Middle frontal gyrus (tissue), 1 donor: ENCODE measurements around the gene ZNF469.
"Not testable (repeated sequence)": the region's sequence is repeated elsewhere in the genome, so short reads cannot be mapped to it uniquely, and the experiment has no call there.

Experiments used
- DNase-seq: peaks from one replicate; pipeline ENCODE4 v3.0.0-alpha.2; 2015; ENCODE audit warnings: low spot score; ENCODE audit errors: extremely low spot score

The ZNF469 gene

DNA sequence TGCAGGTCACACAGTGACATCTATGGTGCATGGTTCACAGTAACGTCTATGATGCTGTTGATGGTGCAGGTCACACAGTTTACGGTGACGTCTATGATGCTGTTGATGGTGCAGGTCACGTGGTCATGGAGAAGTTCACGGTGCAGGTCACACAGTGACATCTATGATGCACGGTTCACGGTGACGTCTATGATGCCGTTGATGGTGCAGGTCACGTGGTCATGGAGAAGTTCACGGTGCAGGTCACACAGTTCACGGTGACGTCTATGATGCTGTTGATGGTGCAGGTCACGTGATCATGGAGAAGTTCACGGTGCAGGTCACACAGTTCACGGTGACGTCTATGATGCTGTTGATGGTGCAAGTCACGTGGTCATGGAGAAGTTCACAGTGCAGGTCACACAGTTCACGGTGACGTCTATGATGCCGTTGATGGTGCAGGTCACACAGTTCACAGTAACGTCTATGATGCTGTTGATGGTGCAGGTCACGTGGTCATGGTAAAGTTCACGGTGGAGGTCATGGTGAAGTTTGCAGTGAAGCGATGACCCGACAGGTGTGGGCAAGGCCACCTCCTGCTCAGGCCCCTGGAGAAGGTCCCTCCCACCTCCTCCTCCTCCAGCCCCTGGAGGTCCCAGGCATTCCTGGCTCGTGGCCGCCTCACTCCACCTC lies 27.7 kb downstream of the ZNF469 start:
- DNase-seq, result not testable (repeated sequence)

- DNase-seq, result no peak
Observed at GRCh38 chr16:88411951-88412576, 29.3 kb downstream of the ZNF469 start.

DNA sequence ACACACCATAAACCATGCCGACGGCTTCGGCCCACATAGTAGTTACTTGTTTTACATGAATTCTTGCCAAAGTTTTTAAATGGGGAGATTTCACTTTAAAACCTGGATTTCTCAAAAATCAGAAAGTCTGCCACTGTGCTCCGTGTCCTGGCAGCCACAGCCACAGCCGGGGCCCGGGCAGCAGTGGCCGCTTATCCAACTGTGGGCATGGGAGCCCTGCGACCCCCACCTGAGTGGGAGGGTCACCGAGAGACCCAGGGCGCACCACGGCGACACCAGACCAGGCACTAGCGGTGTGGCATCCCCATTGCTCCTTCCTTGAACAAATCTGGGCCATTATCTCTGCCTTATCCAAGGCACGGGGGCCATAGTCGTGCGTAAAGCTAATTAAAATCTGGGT lies 30.0 kb downstream of the ZNF469 start:
- DNase-seq, result no peak

- DNase-seq, result no peak
Observed at GRCh38 chr16:88413231-88413630, 30.5 kb downstream of the ZNF469 start.

- no peak for DNase-seq
Observed at GRCh38 chr16:88413631-88414030, 30.9 kb downstream of the ZNF469 start.

DNA sequence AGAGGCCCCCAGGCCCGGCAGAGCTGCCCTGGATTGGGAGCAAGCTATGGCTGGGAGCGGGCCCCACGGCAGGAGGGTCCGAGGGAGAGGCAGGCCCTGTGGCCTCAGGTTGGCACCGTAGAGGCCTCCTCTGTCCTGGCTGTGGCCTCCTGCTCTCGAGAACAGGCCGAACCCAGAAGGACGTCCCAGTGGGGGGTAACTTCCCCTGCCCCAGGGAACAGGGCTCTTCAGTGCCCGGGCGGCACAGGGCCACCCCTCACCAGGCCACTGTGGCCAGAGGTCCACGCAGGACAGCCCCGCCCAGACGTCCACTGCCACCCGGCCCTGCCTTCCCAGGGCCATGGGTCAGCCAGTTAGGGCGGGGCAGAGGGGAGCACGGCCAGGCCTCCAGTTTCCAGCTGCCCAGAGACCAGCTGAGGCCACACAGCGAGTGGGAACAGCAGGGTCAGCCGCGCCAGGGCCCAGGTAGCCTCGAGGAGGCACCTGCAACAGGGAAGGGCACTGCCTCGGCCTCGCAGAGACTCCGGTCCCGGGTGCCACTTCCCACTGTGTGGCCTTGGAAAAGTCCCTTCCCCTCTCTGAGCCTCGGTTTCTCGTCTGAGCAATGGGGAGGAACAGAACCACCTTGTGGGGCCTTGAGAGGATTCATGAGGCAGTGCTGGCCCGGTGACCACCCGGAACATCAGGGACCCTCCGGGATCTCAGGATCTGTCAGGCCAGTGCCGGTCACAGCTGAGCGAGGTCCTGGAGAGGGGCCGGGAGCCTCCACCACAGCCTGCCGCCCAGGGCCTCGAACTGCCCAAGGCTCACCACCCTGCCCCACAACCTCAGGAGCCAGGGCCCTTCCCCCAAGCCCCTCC lies 32.0 kb downstream of the ZNF469 start:
- no peak for DNase-seq

GRCh38 chr16:88415381-88415705 lies 32.6 kb downstream of the ZNF469 start:
- DNase-seq, result no peak

- no peak for DNase-seq
Observed at GRCh38 chr16:88415713-88416323, 33.1 kb downstream of the ZNF469 start.

GRCh38 chr16:88416686-88417085 lies 33.9 kb downstream of the ZNF469 start:
- DNase-seq, result no peak

DNA sequence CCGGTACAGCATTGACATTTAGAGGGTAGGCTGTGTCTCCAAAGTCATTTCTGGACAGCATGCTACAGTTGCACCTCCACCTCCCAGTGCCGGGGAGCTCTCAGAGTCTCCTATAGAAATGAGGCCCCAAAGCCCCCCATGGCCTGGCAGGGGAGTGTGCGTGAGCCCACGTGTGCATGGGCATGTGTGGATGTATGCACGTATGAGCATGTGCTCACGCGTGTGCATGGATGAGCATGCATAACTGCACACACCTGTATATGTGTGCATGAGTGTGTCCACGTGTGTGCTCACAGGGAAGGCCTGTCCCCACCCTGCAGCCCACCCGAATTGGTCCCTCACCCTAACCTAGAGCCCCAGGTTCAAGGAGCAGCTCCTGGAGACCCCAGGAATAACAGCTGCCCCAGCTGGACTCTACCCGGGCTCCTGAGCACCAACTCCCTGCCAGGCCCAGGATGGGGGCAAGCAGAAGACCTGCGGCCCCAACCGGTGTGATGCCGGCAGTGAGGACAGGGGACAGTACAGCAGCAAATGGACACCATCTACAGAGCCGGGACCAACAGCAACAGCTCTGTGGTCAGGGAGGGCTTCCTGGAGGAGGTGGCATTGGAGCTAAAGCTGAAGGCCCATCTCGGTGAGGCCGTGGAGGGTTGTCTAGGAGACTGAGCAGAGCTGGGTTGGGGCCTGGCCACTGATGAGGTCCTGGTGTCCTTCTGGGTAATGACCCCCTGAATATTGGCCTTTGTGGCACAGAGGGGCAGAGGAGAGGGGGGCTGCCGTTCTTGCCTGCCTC lies 35.1 kb downstream of the ZNF469 start:
- no peak for DNase-seq

DNA sequence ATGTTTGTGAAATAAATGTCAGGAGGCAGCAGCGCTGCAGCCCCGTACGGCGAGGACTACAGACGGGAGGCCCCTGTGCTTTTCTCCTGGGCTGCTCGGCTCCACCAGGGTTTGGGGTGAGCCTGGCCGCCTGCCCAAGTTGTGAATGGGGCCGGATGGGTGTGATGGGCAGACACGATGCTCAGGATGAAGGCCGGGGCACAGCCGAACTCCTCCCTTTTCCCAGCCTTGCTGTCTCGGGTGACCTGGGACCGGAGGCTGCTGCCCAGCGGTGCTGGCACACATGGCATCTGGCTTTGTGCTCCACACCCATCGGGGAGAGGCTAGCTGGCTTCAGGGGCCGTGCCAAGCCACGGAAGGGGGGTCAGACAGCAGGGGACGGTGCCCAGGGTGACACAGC lies 36.1 kb downstream of the ZNF469 start:
- no peak for DNase-seq

DNA sequence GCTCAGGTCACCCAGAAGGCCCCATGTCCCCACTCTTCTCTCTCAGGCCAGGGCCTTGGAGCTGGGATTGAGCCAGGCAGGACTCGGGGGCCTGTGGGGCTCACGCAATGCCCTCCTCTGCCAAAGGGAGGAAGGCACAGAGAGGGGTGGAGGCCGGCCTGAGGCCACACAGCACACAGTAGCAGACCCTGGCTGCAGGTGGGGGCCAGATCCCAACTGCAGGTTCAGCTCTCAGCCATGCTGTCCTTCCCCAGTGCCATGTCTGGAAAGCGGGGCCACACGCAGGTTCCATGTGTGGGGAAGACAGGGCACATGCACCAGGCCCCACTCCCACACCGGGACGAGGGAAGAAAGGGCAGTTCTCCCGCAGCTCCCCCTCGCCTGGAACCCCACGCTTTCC lies 37.0 kb downstream of the ZNF469 start:
- DNase-seq, result no peak

GRCh38 chr16:88420496-88420895 lies 37.7 kb downstream of the ZNF469 start:
- no peak for DNase-seq

GRCh38 chr16:88421301-88421700 lies 38.5 kb downstream of the ZNF469 start:
- no peak for DNase-seq

DNA sequence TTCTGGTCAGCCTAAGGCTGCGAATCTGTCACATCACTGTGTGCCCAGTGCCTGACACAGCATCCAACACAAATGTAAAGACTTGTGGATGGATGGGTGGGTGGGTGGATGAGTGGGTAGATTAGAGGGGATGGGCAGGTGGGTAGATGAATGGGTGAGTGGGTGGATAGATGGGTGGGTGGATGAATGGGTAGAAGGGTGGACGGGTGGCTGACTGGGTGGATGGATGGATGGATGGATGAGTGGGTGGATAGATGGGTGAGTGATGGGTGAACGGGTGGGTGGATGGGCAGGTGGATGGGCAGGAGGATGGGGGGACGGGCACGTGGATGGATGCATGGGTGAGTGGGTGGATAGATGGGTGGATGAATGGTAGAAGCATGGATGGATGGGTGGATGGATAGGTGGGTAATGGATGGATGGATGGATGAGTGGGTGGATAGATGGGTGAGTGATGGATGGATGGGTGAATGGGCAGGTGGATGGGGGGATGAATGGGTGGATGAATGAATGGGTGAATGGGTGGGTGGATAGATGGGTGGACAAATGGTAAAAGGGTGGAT lies 39.2 kb downstream of the ZNF469 start:
- DNase-seq, result no peak

DNA sequence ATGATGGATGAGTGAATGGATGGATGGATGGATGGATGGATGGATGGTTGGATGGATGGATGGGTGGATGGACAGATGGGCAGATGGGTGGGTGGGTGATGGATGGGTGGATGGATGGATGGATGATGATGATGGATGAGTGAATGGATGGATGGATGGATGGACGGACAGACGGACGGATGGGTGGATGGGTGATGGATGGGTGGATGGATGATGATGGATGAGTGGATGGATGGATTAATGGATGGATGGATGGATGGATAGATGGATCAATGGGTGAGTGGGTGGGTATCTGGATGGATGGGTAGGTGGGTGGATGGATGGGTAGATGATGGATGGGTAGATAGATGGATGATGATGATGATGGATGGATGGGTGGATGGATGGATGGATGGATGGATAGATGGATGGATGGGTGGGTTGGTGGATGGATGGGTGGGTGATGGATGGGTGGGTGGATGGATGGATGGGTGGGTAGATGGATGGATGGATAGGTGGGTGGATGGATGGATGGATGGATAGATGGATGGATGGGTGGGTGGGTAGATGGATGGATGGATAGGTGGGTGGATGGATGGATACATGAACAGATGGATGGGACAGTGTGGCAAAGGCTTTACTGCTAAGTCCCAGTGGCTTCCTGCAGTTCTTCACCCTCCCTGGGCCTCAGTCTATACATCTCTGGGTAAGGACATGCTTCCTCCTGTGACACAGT lies 40.1 kb downstream of the ZNF469 start:
- no peak for DNase-seq

GRCh38 chr16:88423448-88423850 lies 40.7 kb downstream of the ZNF469 start:
- DNase-seq, result no peak

- no peak for DNase-seq
Observed at GRCh38 chr16:88424587-88425235, 42.0 kb downstream of the ZNF469 start.

DNA sequence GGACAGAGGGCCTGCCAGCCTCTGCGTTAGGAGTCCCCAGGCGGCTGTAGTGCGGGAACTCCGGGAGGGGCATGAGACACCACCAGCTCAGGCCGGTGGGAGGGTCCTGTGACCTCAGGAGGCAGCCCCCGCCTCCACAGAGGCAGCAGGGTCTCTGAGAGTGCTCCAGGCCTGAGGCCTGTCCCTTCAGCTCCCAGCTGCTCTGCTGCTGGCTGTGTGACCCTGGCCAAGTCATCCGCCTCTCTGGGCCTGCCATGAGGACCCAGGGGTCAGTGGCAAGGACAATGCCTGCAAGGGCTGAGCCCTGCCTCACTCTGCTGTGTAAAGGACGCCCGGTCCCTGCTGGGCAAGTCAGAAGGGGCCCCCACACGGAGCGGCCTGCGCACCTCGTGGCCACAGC lies 43.3 kb downstream of the ZNF469 start:
- DNase-seq, result no peak

DNA sequence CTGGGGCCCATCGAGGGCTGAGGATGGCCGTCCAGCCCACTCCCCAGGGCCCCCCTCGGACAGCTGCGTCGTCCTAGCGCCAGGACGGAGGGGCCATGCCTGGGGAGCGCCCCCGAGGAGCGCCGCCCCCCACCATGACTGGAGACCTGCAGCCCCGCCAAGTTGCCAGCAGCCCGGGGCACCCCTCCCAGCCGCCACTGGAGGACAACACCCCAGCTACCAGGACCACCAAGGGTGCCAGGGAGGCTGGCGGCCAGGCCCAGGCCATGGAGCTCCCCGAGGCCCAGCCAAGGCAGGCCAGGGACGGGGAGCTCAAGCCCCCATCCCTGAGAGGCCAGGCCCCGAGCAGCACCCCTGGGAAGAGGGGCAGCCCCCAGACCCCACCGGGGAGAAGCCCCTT lies 44.6 kb downstream of the ZNF469 start:
- no peak for DNase-seq
